SK-N-SH (cell line): ENCODE data around the gene CLEC19A. TPM values are rescaled to one million over a fixed set of nuclear protein-coding genes. Genes with fewer than 3 reads are reported as not detected.

Source experiments
- CTCF ChIA-PET: fragments of 300-600, 350-600 bp; formaldehyde crosslinking; extraction: SDS; loops from one replicate; lab custom pipeline; 2021; lab: Yijun Ruan, JAX
- POLR2A ChIA-PET: fragments of 350-600 bp; sonication (Branson Sonifier 250); formaldehyde crosslinking; extraction: SDS; loops from one replicate; lab custom pipeline; 2020; ENCODE audit warnings: antibody characterized with exemption, inconsistent platforms; lab: Yijun Ruan, JAX
- DNase-seq: peaks from one replicate; pipeline ENCODE4 v3.0.0; 2012
- H2AFZ ChIP-seq: fragments of 200-600 bp; sonication (generic); 2 replicates; pipeline ENCODE4 v1.8.1; 2016; ENCODE audit warnings: antibody characterized with exemption, mild to moderate bottlenecking, low read depth
- H3F3A ChIP-seq: fragments of 200-600 bp; sonication (generic); replicated peaks from 2 replicates; pipeline ENCODE3; 2016; ENCODE audit warnings: antibody characterized with exemption, mild to moderate bottlenecking; ENCODE audit not compliant: insufficient read depth
- H3K27ac ChIP-seq, 2 experiments: fragments of 200-500 bp in 1 of 2; fragments of 200-600 bp in 1 of 2; sonication (Bioruptor generic) in 1 of 2; sonication (generic), shearing (Covaris generic) in 1 of 2; 2 replicates each; pipeline versions ENCODE4 v1.5.1 to v1.6.1; 2014 to 2016; ENCODE audit warnings: low read depth in 2 of 2, inconsistent platforms in 1 of 2, low read length in 1 of 2, mild to moderate bottlenecking in 1 of 2, mixed read lengths in 1 of 2
- H3K27me3 ChIP-seq: fragments of 200-600 bp; sonication (generic), shearing (Covaris generic); 2 replicates; pipeline ENCODE4 v1.6.1; 2016; ENCODE audit warnings: mixed run types; ENCODE audit not compliant: insufficient read depth
- H3K36me3 ChIP-seq, 2 experiments: fragments of 200-500 bp in 1 of 2; fragments of 200-600 bp in 1 of 2; sonication (Bioruptor generic) in 1 of 2; sonication (generic) in 1 of 2; replicated peaks in 1 of 2; 2 replicates each; pipeline versions ENCODE3 to v1.5.1; 2014 to 2016; ENCODE audit warnings: low read length in 1 of 2, mild to moderate bottlenecking in 1 of 2; ENCODE audit not compliant: insufficient read depth in 2 of 2, control insufficient read depth in 1 of 2
- H3K4me1 ChIP-seq, 2 experiments: fragments of 200-500 bp in 1 of 2; fragments of 200-600 bp in 1 of 2; sonication (Bioruptor generic) in 1 of 2; sonication (generic), shearing (Covaris generic) in 1 of 2; 2 replicates each; pipeline versions ENCODE4 v1.5.1 to v1.6.1; 2014 to 2016; ENCODE audit warnings: low read depth in 1 of 2, low read length in 1 of 2, mixed run types in 1 of 2; ENCODE audit not compliant: insufficient read depth in 2 of 2, control insufficient read depth in 1 of 2
- H3K4me2 ChIP-seq: fragments of 200-600 bp; sonication (generic), shearing (Covaris generic); 2 replicates; pipeline ENCODE4 v1.6.1; 2017; ENCODE audit warnings: mixed run types
- H3K4me3 ChIP-seq, 2 experiments: fragments of 200-500 bp in 1 of 2; fragments of 200-600 bp in 1 of 2; sonication (Bioruptor generic) in 1 of 2; sonication (generic), shearing (Covaris generic) in 1 of 2; 2 replicates each; pipeline versions ENCODE4 v1.5.1 to v1.8.1; 2014 to 2016; ENCODE audit warnings: low read depth in 2 of 2, inconsistent platforms in 1 of 2, low read length in 1 of 2, mild to moderate bottlenecking in 1 of 2, mixed read lengths in 1 of 2, moderate library complexity in 1 of 2
- H3K79me2 ChIP-seq: fragments of 200-600 bp; sonication (generic); 2 replicates; pipeline ENCODE4 v1.8.1; 2017; ENCODE audit warnings: mild to moderate bottlenecking; ENCODE audit not compliant: insufficient read depth
- H3K9ac ChIP-seq: fragments of 200-600 bp; sonication (generic); 2 replicates; pipeline ENCODE4 v1.6.1; 2017; ENCODE audit warnings: mixed run types
- H3K9me2 ChIP-seq: fragments of 200-600 bp; sonication (generic); 2 replicates; pipeline ENCODE4 v1.6.1; 2017; ENCODE audit warnings: mixed run types
- H3K9me3 ChIP-seq: fragments of 200-600 bp; sonication (generic); 2 replicates; pipeline ENCODE4 v1.6.1; 2017; ENCODE audit warnings: mixed run types, mild to moderate bottlenecking, moderate library complexity
- H4K20me1 ChIP-seq: fragments of 200-600 bp; sonication (generic); 2 replicates; pipeline ENCODE4 v1.6.1; 2017; ENCODE audit warnings: mild to moderate bottlenecking, mixed run types; ENCODE audit not compliant: insufficient read depth
- CHD2 ChIP-seq: fragments of 150-350 bp; IDR thresholded peaks from 2 replicates; pipeline ENCODE4 v1.6.1; 2018; ENCODE audit warnings: low read length; ENCODE audit not compliant: partially characterized antibody
- EZH2phosphoT487 ChIP-seq: fragments of 200-600 bp; sonication (generic); IDR thresholded peaks from 2 replicates; pipeline ENCODE4 v1.6.1; 2017; ENCODE audit warnings: low read depth, mixed run types, mild to moderate bottlenecking, antibody characterized with exemption, moderate library complexity, borderline replicate concordance
- MXI1 ChIP-seq: IDR thresholded peaks from 2 replicates; pipeline ENCODE4 v1.6.1; 2012; ENCODE audit warnings: mild to moderate bottlenecking, low read depth, low read length, improper control_type of control experiment
- NRF1 ChIP-seq: IDR thresholded peaks from 2 replicates; pipeline ENCODE4 v1.6.1; 2012; ENCODE audit warnings: low read depth, mild to moderate bottlenecking, low read length
- PBX3 ChIP-seq: IDR thresholded peaks from 2 replicates; pipeline ENCODE4; 2012
- RAD21 ChIP-seq: IDR thresholded peaks from 2 replicates; pipeline ENCODE4 v1.6.1; 2012; ENCODE audit warnings: mild to moderate bottlenecking, low read length
- RFX5 ChIP-seq: IDR thresholded peaks from 2 replicates; pipeline ENCODE4 v1.6.1; 2012; ENCODE audit warnings: mild to moderate bottlenecking, improper control_type of control experiment, low read length
- SIN3A ChIP-seq: IDR thresholded peaks from 2 replicates; pipeline ENCODE4 v1.6.1; 2012; ENCODE audit warnings: low read depth, mild to moderate bottlenecking, low read length, moderate library complexity, borderline replicate concordance
- SMC3 ChIP-seq: IDR thresholded peaks from 2 replicates; pipeline ENCODE4 v1.6.1; 2012; ENCODE audit warnings: low read depth, low read length, improper control_type of control experiment
- TCF12 ChIP-seq: IDR thresholded peaks from 2 replicates; pipeline ENCODE4 v1.4.0; 2012
- TEAD4 ChIP-seq: IDR thresholded peaks from 2 replicates; pipeline ENCODE4 v1.4.0; 2012; ENCODE audit warnings: mild to moderate bottlenecking, borderline replicate concordance; ENCODE audit not compliant: insufficient read depth
- YY1 ChIP-seq: IDR thresholded peaks from 2 replicates; pipeline ENCODE4 v1.4.0; 2012; ENCODE audit warnings: low read depth, mild to moderate bottlenecking
- WGBS: methylation state at CpG from one replicate; pipeline ENCODE4 v1.1.6; 2017; ENCODE audit warnings: low lambda C conversion rate; 5-methylcytosine and 5-hydroxymethylcytosine counted together
- polyA plus RNA-seq, 3 experiments: library from polyadenylated mRNA; depleted of rRNA; stranded (reverse); fragments of >200 nt; gene quantifications; 2 replicates each; pipeline ENCODE4 v1.2.3, GENCODE V29; 2012

Gene CLEC19A
- polyA plus RNA-seq, 1 of the 3 experiments (the other 2 are of a cell fraction), result not detected

GRCh38 chr16:19344224-19344801, 58.8 kb downstream of the CLEC19A start:
- WGBS, result 28% methylated on average over 9 of the region's 9 CpGs
- Histone ChIP-seq H4K20me1 (no peaks in the 10 kb centered on the region), H3K79me2 (no peaks in the 10 kb centered on the region), H3K27ac (no peak overlapping the region), H2AFZ (no peak overlapping the region), H3F3A (no peaks in the 10 kb centered on the region), H3K27me3 (no peaks in the 10 kb centered on the region), H3K9me3 (no peaks in the 10 kb centered on the region), H3K9ac (no peak overlapping the region), H3K9me2 (no peaks in the 10 kb centered on the region), H3K4me3 (no peak overlapping the region), H3K36me3 (no peaks in the 10 kb centered on the region), H3K4me1 (peaks cover 0 to 13% of the 10 kb centered on the region in 2 experiments; a peak in 1 of 4 replicates), H3K4me2 (no peak overlapping the region)
- ChIA-PET CTCF (interaction anchor here (1.2 kb wide), 1 partner anchor 165 kb away, joined by 3 read pairs; no protein-coding TSS in a partner anchor), POLR2A (no interaction called here)
- no peak for DNase-seq
- TF ChIP-seq RFX5, result no peak
- TF ChIP-seq MXI1, result no peak

- no peak overlapping the region for H2AFZ ChIP-seq
- WGBS, result 56% methylated on average over 4 of the region's 4 CpGs
- no peaks in the 10 kb centered on the region for H3K36me3 ChIP-seq
- no peaks in the 10 kb centered on the region for H4K20me1 ChIP-seq
- TF ChIP-seq RFX5 (no peak), EZH2phosphoT487 (no peak), YY1 (no peak), CHD2 (no peak), PBX3 (no peak)
- H3K27me3 ChIP-seq, result no peaks in the 10 kb centered on the region
- no peak overlapping the region for H3K27ac ChIP-seq
- no peaks in the 10 kb centered on the region for H3K9me3 ChIP-seq
- H3K4me2 ChIP-seq, result no peak overlapping the region
- POLR2A ChIA-PET, result no interaction called here
- no peak overlapping the region for H3K4me3 ChIP-seq
- no peaks in the 10 kb centered on the region for H3K9me2 ChIP-seq
- CTCF ChIA-PET, result interaction anchor here (1.1 to 1.2 kb wide), 2 partner anchors 9 to 165 kb away, joined by 3 read pairs; no protein-coding TSS in a partner anchor
- no peak overlapping the region for H3K9ac ChIP-seq
- peaks cover 0 to 18% of the 10 kb centered on the region in 2 experiments; a peak in 1 of 4 replicates for H3K4me1 ChIP-seq
- H3K79me2 ChIP-seq, result no peaks in the 10 kb centered on the region
- no peaks in the 10 kb centered on the region for H3F3A ChIP-seq
- no peak for DNase-seq
Observed at GRCh38 chr16:19344980-19345379, 59.4 kb downstream of the CLEC19A start.

GRCh38 chr16:19346335-19346922, 60.9 kb downstream of the CLEC19A start:
- POLR2A ChIA-PET, result no interaction called here
- no peaks in the 10 kb centered on the region for H3K27me3 ChIP-seq
- no peaks in the 10 kb centered on the region for H3K9me3 ChIP-seq

More at GRCh38 chr16:19346335-19346922, 60.9 kb downstream of the CLEC19A start:
- H3K4me1 ChIP-seq, result peaks cover 0 to 18% of the 10 kb centered on the region in 2 experiments; a peak in 1 of 4 replicates
- no peak overlapping the region for H2AFZ ChIP-seq
- H3K36me3 ChIP-seq, result no peaks in the 10 kb centered on the region
- no peak overlapping the region for H3K9ac ChIP-seq
- no peaks in the 10 kb centered on the region for H4K20me1 ChIP-seq
- CTCF ChIA-PET, result no interaction called here
- no peaks in the 10 kb centered on the region for H3K79me2 ChIP-seq
- H3K27ac ChIP-seq, result no peak overlapping the region
- H3K9me2 ChIP-seq, result no peaks in the 10 kb centered on the region
- H3F3A ChIP-seq, result no peaks in the 10 kb centered on the region
- TF ChIP-seq PBX3 (no peak), YY1 (no peak), RFX5 (no peak), TEAD4 (no peak), TCF12 (no peak), CHD2 (no peak), SMC3 (no peak), RAD21 (no peak), SIN3A (no peak), NRF1 (no peak)
- H3K4me2 ChIP-seq, result no peak overlapping the region
- WGBS, result 3% methylated on average over 3 of the region's 3 CpGs
- H3K4me3 ChIP-seq, result no peak overlapping the region
- no peak for DNase-seq
